ENCODE results near the gene CNPY4. TPM values are rescaled to one million over a fixed set of nuclear protein-coding genes. Genes with fewer than 3 reads are reported as not detected.

CNPY4 gene
- total and polyA plus RNA-seq, 2 donors (not counting 1 experiment from before 2014, with no cell fraction given) = 8.0 to 13.9 TPM

GRCh38 chr7:100124301-100125230 is 5.1 kb downstream of the CNPY4 start:
- POLR2A ChIA-PET = interaction anchor here (0.6 to 2.6 kb wide), 6 partner anchors 23 to 490 kb away, joined by 3 to 37 read pairs (median 4); partner anchors contain the start of genes AP4M1, MCM7 and ZCWPW1
- no peaks in the 10 kb centered on the region for H3K36me3 ChIP-seq (replicated peaks in 1 of 2; ENCODE audit: control extremely low read depth in 1 of 2, control insufficient read depth in 1 of 2, extremely low read depth in 1 of 2, insufficient read depth in 2 of 2, low read length in 1 of 2)
- TF ChIP-seq, protein P1, sequence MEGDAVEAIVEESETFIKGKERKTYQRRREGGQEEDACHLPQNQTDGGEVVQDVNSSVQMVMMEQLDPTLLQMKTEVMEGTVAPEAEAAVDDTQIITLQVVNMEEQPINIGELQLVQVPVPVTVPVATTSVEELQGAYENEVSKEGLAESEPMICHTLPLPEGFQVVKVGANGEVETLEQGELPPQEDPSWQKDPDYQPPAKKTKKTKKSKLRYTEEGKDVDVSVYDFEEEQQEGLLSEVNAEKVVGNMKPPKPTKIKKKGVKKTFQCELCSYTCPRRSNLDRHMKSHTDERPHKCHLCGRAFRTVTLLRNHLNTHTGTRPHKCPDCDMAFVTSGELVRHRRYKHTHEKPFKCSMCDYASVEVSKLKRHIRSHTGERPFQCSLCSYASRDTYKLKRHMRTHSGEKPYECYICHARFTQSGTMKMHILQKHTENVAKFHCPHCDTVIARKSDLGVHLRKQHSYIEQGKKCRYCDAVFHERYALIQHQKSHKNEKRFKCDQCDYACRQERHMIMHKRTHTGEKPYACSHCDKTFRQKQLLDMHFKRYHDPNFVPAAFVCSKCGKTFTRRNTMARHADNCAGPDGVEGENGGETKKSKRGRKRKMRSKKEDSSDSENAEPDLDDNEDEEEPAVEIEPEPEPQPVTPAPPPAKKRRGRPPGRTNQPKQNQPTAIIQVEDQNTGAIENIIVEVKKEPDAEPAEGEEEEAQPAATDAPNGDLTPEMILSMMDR (IDR thresholded peaks at IDR 0.05) = no peak
- TF ChIP-seq EZH2 (IDR thresholded peaks at IDR 0.05; ENCODE audit: borderline replicate concordance, insufficient read depth, low read depth, low read length, poor library complexity, severe bottlenecking) = no peak
- H3K4me3 ChIP-seq (ENCODE audit: control extremely low read depth in 1 of 5, extremely low read depth in 1 of 5, insufficient read depth in 1 of 5, low read depth in 2 of 5, low read length in 4 of 5) = no peak overlapping the region
- no peak for DNase-seq
- Mint-ChIP-seq H3K4me1 (peaks cover 46% of the 10 kb centered on the region), H3K27me3 (no peaks in the 10 kb centered on the region), H3K4me3 (peak overlapping the region; percentile 32), H3K9me3 (ENCODE audit: insufficient read depth) (no peaks in the 10 kb centered on the region), H3K27ac (peak overlapping the region; percentile 46)
- no peak for ATAC-seq (ENCODE audit: low read depth)
- CTCF ChIA-PET = interaction anchor here (0.6 to 2.9 kb wide), 7 partner anchors 8 to 773 kb away, joined by 3 to 25 read pairs (median 5); partner anchors contain the start of genes AP4M1 and MCM7
- peak overlapping the region; percentile 1 for H3K4me2 ChIP-seq (replicated peaks; ENCODE audit: low read depth, low read length, poor library complexity, severe bottlenecking)
- H3K9ac ChIP-seq (ENCODE audit: low read length) = no peak overlapping the region
- H3K27ac ChIP-seq (ENCODE audit: low read length in 2 of 2) = peak overlapping the region in 1 of 2 donors; percentile 19
- no peaks in the 10 kb centered on the region for H3K27me3 ChIP-seq (replicated peaks in 1 of 4; ENCODE audit: control extremely low read depth in 1 of 4, control insufficient read depth in 3 of 4, insufficient read depth in 4 of 4, low read length in 3 of 4)
- H3K9me3 ChIP-seq (ENCODE audit: control extremely low read depth in 1 of 3, control insufficient read depth in 2 of 3, insufficient read depth in 1 of 3, low read length in 2 of 3) = no peaks in the 10 kb centered on the region
- H2AFZ ChIP-seq (ENCODE audit: insufficient read depth, low read depth, low read length, poor library complexity, severe bottlenecking) = no peak overlapping the region
- no peaks in the 10 kb centered on the region for H4K20me1 ChIP-seq (ENCODE audit: control insufficient read depth, insufficient read depth, low read length, poor library complexity, severe bottlenecking)
- peaks cover 23% of the 10 kb centered on the region for H3K79me2 ChIP-seq (ENCODE audit: control insufficient read depth, insufficient read depth, low read length)
- intact Hi-C loops (cut with micrococcal nuclease) = no loop called here
- 58% methylated on average over 2 of the region's 4 CpGs for whole genome bisulfite sequencing (ENCODE audit: insufficient coverage)
- H3K4me1 ChIP-seq (ENCODE audit: control insufficient read depth in 2 of 2, insufficient read depth in 2 of 2, low read length in 2 of 2) = peaks cover 29 to 42% of the 10 kb centered on the region in 2 donors

All from B cell (primary cell).